ENCODE results near the gene ABLIM2.

The ABLIM2 gene

GRCh38 chr4:8174970-8175369, 16.4 kb upstream of the ABLIM2 start:
- no peak for DNase-seq (ENCODE audit: low read depth)

GRCh38 chr4:8173492-8174242, 15.1 kb upstream of the ABLIM2 start:
- no peak for DNase-seq (ENCODE audit: low read depth)

GRCh38 chr4:8171984-8172924, 13.6 kb upstream of the ABLIM2 start:
- no peak for DNase-seq (ENCODE audit: low read depth)

GRCh38 chr4:8171266-8171665, 12.7 kb upstream of the ABLIM2 start:
- no peak for DNase-seq (ENCODE audit: low read depth)

GRCh38 chr4:8170341-8170740, 11.7 kb upstream of the ABLIM2 start:
- no peak for DNase-seq (ENCODE audit: low read depth)

GRCh38 chr4:8169763-8170162, 11.2 kb upstream of the ABLIM2 start:
- no peak for DNase-seq (ENCODE audit: low read depth)

- DNase-seq (ENCODE audit: low read depth): no peak
Observed at GRCh38 chr4:8168832-8169598, 10.4 kb upstream of the ABLIM2 start.

- DNase-seq (ENCODE audit: low read depth): no peak
Observed at GRCh38 chr4:8168232-8168631, 9.6 kb upstream of the ABLIM2 start.

GRCh38 chr4:8167815-8168214, 9.2 kb upstream of the ABLIM2 start:
- no peak for DNase-seq (ENCODE audit: low read depth)

- DNase-seq (ENCODE audit: low read depth): no peak
Observed at GRCh38 chr4:8167291-8167690, 8.7 kb upstream of the ABLIM2 start.

- no peak for DNase-seq (ENCODE audit: low read depth)
Observed at GRCh38 chr4:8165374-8165896, 6.8 kb upstream of the ABLIM2 start.

- DNase-seq (ENCODE audit: low read depth): no peak
Observed at GRCh38 chr4:8164687-8165086, 6.1 kb upstream of the ABLIM2 start.

- no peak for DNase-seq (ENCODE audit: low read depth)
Observed at GRCh38 chr4:8164194-8164565, 5.6 kb upstream of the ABLIM2 start.

GRCh38 chr4:8163436-8164193, 5.0 kb upstream of the ABLIM2 start:
- no peak for DNase-seq (ENCODE audit: low read depth)

GRCh38 chr4:8163026-8163425, 4.4 kb upstream of the ABLIM2 start:
- no peak for DNase-seq (ENCODE audit: low read depth)

- no peak for DNase-seq (ENCODE audit: low read depth)
Observed at GRCh38 chr4:8162625-8163024, 4.0 kb upstream of the ABLIM2 start.

- no peak for DNase-seq (ENCODE audit: low read depth)
Observed at GRCh38 chr4:8160572-8160971, 2.0 kb upstream of the ABLIM2 start.

- DNase-seq (ENCODE audit: low read depth): no peak
Observed at GRCh38 chr4:8160233-8160560, 1.6 kb upstream of the ABLIM2 start.

GRCh38 chr4:8159537-8160232, 1.1 kb upstream of the ABLIM2 start:
- no peak for DNase-seq (ENCODE audit: low read depth)

GRCh38 chr4:8157944-8158709, 486 bp downstream of the ABLIM2 start:
- no peak for DNase-seq (ENCODE audit: low read depth)

All from stimulated activated CD8-positive, alpha-beta memory T cell treated with anti-CD3 and anti-CD28 coated beads, Interleukin-12 subunit alpha, Interleukin-12 subunit beta, amount 100 ng/mL, for 4 hours (primary cell).